Nephron (organoid): ENCODE results near the gene CDYL2.

Experiments
- H3K27ac Mint-ChIP-seq, 3 experiments: 2 replicates each; pipeline ENCODE4 v1.8.0; 2020; ENCODE audit warnings: mixed read lengths in 3 of 3, mild to moderate bottlenecking in 2 of 3, moderate library complexity in 1 of 3
- H3K27me3 Mint-ChIP-seq: 2 replicates; pipeline ENCODE4 v1.8.0; 2021; ENCODE audit warnings: low read depth, mild to moderate bottlenecking, moderate library complexity, mixed read lengths
- H3K36me3 Mint-ChIP-seq: 2 replicates; pipeline ENCODE4 v1.8.0; 2020; ENCODE audit warnings: low read depth, mixed read lengths
- H3K4me1 Mint-ChIP-seq: 2 replicates; pipeline ENCODE4 v1.8.0; 2020; ENCODE audit warnings: mixed read lengths
- H3K4me3 Mint-ChIP-seq, 3 experiments: 2 replicates each; pipeline ENCODE4 v1.8.0; 2020; ENCODE audit warnings: mild to moderate bottlenecking in 3 of 3, mixed read lengths in 3 of 3, moderate library complexity in 2 of 3
- H3K9me3 Mint-ChIP-seq: 2 replicates; pipeline ENCODE4 v1.8.0; 2020; ENCODE audit warnings: mixed read lengths
- CTCF ChIP-seq, 3 experiments: fragments of 200-600 bp; sonication (generic); IDR thresholded peaks; one replicate each; pipeline ENCODE4 v1.5.0; 2021; ENCODE audit warnings: antibody characterized with exemption in 3 of 3; ENCODE audit not compliant: unreplicated experiment in 3 of 3

CDYL2 gene

GRCh38 chr16:80594756-80595155 lies 209.6 kb downstream of the CDYL2 start:
- Mint-ChIP-seq H3K27ac (no peak overlapping the region), H3K4me1 (peaks cover 10% of the 10 kb centered on the region), H3K27me3 (peaks cover 5% of the 10 kb centered on the region), H3K9me3 (peaks cover 6% of the 10 kb centered on the region), H3K36me3 (no peaks in the 10 kb centered on the region), H3K4me3 (no peak overlapping the region)
- TF ChIP-seq CTCF (IDR thresholded peaks at IDR 0.05; ENCODE audit: unreplicated experiment in 3 of 3), result no peak

GRCh38 chr16:80592273-80592672 lies 212.1 kb downstream of the CDYL2 start:
- H3K27me3 Mint-ChIP-seq, result peaks cover 9% of the 10 kb centered on the region
- H3K27ac Mint-ChIP-seq, result no peak overlapping the region
- peaks cover 6% of the 10 kb centered on the region for H3K9me3 Mint-ChIP-seq
- H3K36me3 Mint-ChIP-seq, result no peaks in the 10 kb centered on the region
- peaks cover 10% of the 10 kb centered on the region for H3K4me1 Mint-ChIP-seq
- no peak overlapping the region for H3K4me3 Mint-ChIP-seq
- no peak for TF ChIP-seq CTCF (IDR thresholded peaks at IDR 0.05; ENCODE audit: unreplicated experiment in 3 of 3)

GRCh38 chr16:80591071-80591915 lies 213.1 kb downstream of the CDYL2 start:
- peaks cover 9% of the 10 kb centered on the region for H3K27me3 Mint-ChIP-seq
- peak overlapping the region in 2 of 3 experiments; percentile 7 to 36 for H3K4me3 Mint-ChIP-seq
- peaks cover 6% of the 10 kb centered on the region for H3K9me3 Mint-ChIP-seq
- no peak for TF ChIP-seq CTCF (IDR thresholded peaks at IDR 0.05; ENCODE audit: unreplicated experiment in 3 of 3)
- H3K27ac Mint-ChIP-seq, result no peak overlapping the region
- no peaks in the 10 kb centered on the region for H3K36me3 Mint-ChIP-seq
- H3K4me1 Mint-ChIP-seq, result peaks cover 10% of the 10 kb centered on the region

- no peak for TF ChIP-seq CTCF (IDR thresholded peaks at IDR 0.05; ENCODE audit: unreplicated experiment in 3 of 3)
- no peak overlapping the region for H3K4me3 Mint-ChIP-seq
- H3K4me1 Mint-ChIP-seq, result peaks cover 10% of the 10 kb centered on the region
- H3K27me3 Mint-ChIP-seq, result peaks cover 4% of the 10 kb centered on the region
- peaks cover 3% of the 10 kb centered on the region for H3K9me3 Mint-ChIP-seq
- no peaks in the 10 kb centered on the region for H3K36me3 Mint-ChIP-seq
- no peak overlapping the region for H3K27ac Mint-ChIP-seq
Measured at GRCh38 chr16:80587071-80587470, 217.3 kb downstream of the CDYL2 start.

GRCh38 chr16:80586476-80586875 lies 217.9 kb downstream of the CDYL2 start:
- Mint-ChIP-seq H3K4me1 (peaks cover 8% of the 10 kb centered on the region), H3K27me3 (peaks cover 6% of the 10 kb centered on the region), H3K36me3 (no peaks in the 10 kb centered on the region), H3K4me3 (no peak overlapping the region), H3K9me3 (peaks cover 3% of the 10 kb centered on the region), H3K27ac (no peak overlapping the region)
- no peak for TF ChIP-seq CTCF (IDR thresholded peaks at IDR 0.05; ENCODE audit: unreplicated experiment in 3 of 3)

- Mint-ChIP-seq H3K4me3 (no peak overlapping the region), H3K36me3 (no peaks in the 10 kb centered on the region), H3K27ac (no peak overlapping the region), H3K4me1 (peaks cover under 1% of the 10 kb centered on the region), H3K9me3 (no peaks in the 10 kb centered on the region), H3K27me3 (peaks cover 11% of the 10 kb centered on the region)
- TF ChIP-seq CTCF (IDR thresholded peaks at IDR 0.05; ENCODE audit: unreplicated experiment in 3 of 3), result no peak
Measured at GRCh38 chr16:80585764-80586163, 218.6 kb downstream of the CDYL2 start.
